H9 (cell line): ENCODE results near the gene PGR. TPM values are rescaled to one million over a fixed set of nuclear protein-coding genes. Genes with fewer than 3 reads are reported as not detected.

Experiments used
- DNase-seq: peaks from one replicate; pipeline ENCODE4 v3.0.0-alpha.2; 2017
- H2AFZ ChIP-seq: one replicate; pipeline ENCODE4 v1.6.1; 2013; ENCODE audit warnings: mild to moderate bottlenecking, low read length, control low read depth, moderate library complexity
- H2AK5ac ChIP-seq: 2 replicates; pipeline ENCODE4 v1.6.1; 2013; ENCODE audit warnings: low read length, control low read depth, mixed read lengths; ENCODE audit not compliant: insufficient read length
- H2BK120ac ChIP-seq: one replicate; pipeline ENCODE4 v1.6.1; 2013; ENCODE audit warnings: low read depth, mild to moderate bottlenecking, low read length, control low read depth, inconsistent platforms; ENCODE audit not compliant: poor library complexity, severe bottlenecking
- H2BK12ac ChIP-seq: 2 replicates; pipeline ENCODE4 v1.6.1; 2013; ENCODE audit warnings: low read length, control low read depth, mixed read lengths, low read depth; ENCODE audit not compliant: insufficient read length
- H2BK15ac ChIP-seq: 2 replicates; pipeline ENCODE4 v1.6.1; 2013; ENCODE audit warnings: low read depth, low read length, control low read depth
- H2BK20ac ChIP-seq: one replicate; pipeline ENCODE4 v1.6.1; 2013; ENCODE audit warnings: low read depth, mild to moderate bottlenecking, low read length, control low read depth, inconsistent platforms; ENCODE audit not compliant: poor library complexity, severe bottlenecking
- H2BK5ac ChIP-seq: 2 replicates; pipeline ENCODE4 v1.6.1; 2013; ENCODE audit warnings: low read length, control low read depth, mixed read lengths; ENCODE audit not compliant: insufficient read length
- H3K14ac ChIP-seq: 2 replicates; pipeline ENCODE4 v1.6.1; 2013; ENCODE audit warnings: low read length, control low read depth; ENCODE audit not compliant: insufficient read depth
- H3K18ac ChIP-seq: 2 replicates; pipeline ENCODE4 v1.6.1; 2013; ENCODE audit warnings: low read depth, mild to moderate bottlenecking, mixed read lengths, low read length, control low read depth; ENCODE audit not compliant: insufficient read length
- H3K23ac ChIP-seq: 2 replicates; pipeline ENCODE4 v1.6.1; 2013; ENCODE audit warnings: low read length, control low read depth, mixed read lengths, low read depth; ENCODE audit not compliant: insufficient read length
- H3K23me2 ChIP-seq: 2 replicates; pipeline ENCODE4 v1.6.1; 2013; ENCODE audit warnings: low read depth, mild to moderate bottlenecking, mixed read lengths, low read length, control low read depth; ENCODE audit not compliant: insufficient read length, poor library complexity, severe bottlenecking
- H3K27ac ChIP-seq: 2 replicates; pipeline ENCODE4 v1.5.1; 2013; ENCODE audit warnings: low read length, control low read depth, mixed read lengths, low read depth; ENCODE audit not compliant: insufficient read length
- H3K27me3 ChIP-seq: 2 replicates; pipeline ENCODE4 v1.6.1; 2013; ENCODE audit warnings: low read length, control low read depth, inconsistent platforms; ENCODE audit not compliant: insufficient read depth
- H3K4ac ChIP-seq: 2 replicates; pipeline ENCODE4 v1.6.1; 2013; ENCODE audit warnings: low read depth, mild to moderate bottlenecking, control low read depth, inconsistent platforms, low read length, moderate library complexity
- H3K4me1 ChIP-seq: 2 replicates; pipeline ENCODE4 v1.6.1; 2013; ENCODE audit warnings: low read length, control low read depth, inconsistent platforms; ENCODE audit not compliant: insufficient read depth
- H3K4me2 ChIP-seq: 2 replicates; pipeline ENCODE4 v1.6.1; 2013; ENCODE audit warnings: low read length, control low read depth, mixed read lengths; ENCODE audit not compliant: insufficient read length, insufficient read depth
- H3K56ac ChIP-seq: 2 replicates; pipeline ENCODE4 v1.6.1; 2013; ENCODE audit warnings: low read depth, mild to moderate bottlenecking, mixed read lengths, low read length, control low read depth; ENCODE audit not compliant: insufficient read length
- H3K79me1 ChIP-seq: 2 replicates; pipeline ENCODE4 v1.6.1; 2013; ENCODE audit warnings: low read depth, mild to moderate bottlenecking, moderate library complexity, low read length, control low read depth, inconsistent platforms; ENCODE audit not compliant: insufficient read depth, poor library complexity, severe bottlenecking
- H3K79me2 ChIP-seq: 2 replicates; pipeline ENCODE4 v1.6.1; 2013; ENCODE audit warnings: low read length, control low read depth, inconsistent platforms; ENCODE audit not compliant: insufficient read depth
- H3K9ac ChIP-seq: 2 replicates; pipeline ENCODE4 v1.6.1; 2013; ENCODE audit warnings: low read length, control low read depth, mixed read lengths; ENCODE audit not compliant: insufficient read length; ENCODE audit errors: extremely low read depth
- H3K9me3 ChIP-seq: one replicate; pipeline ENCODE4 v1.6.1; 2013; ENCODE audit warnings: low read depth, low read length, inconsistent platforms; ENCODE audit not compliant: control insufficient read depth
- H3T11ph ChIP-seq: one replicate; pipeline ENCODE4 v1.6.1; 2013; ENCODE audit warnings: mild to moderate bottlenecking, low read length, control low read depth, inconsistent platforms
- H4K20me1 ChIP-seq: one replicate; pipeline ENCODE4 v1.6.1; 2013; ENCODE audit not compliant: control insufficient read depth, insufficient read length, insufficient read depth
- H4K5ac ChIP-seq: 2 replicates; pipeline ENCODE4 v1.6.1; 2013; ENCODE audit warnings: low read depth, mild to moderate bottlenecking, mixed read lengths, low read length, control low read depth; ENCODE audit not compliant: insufficient read length
- H4K8ac ChIP-seq: replicated peaks from 2 replicates; pipeline ENCODE4 v1.6.1; 2013; ENCODE audit warnings: low read length, control low read depth, mixed read lengths, low read depth; ENCODE audit not compliant: insufficient read length
- H4K91ac ChIP-seq: 2 replicates; pipeline ENCODE4 v1.6.1; 2013; ENCODE audit warnings: low read depth, mild to moderate bottlenecking, moderate library complexity, mixed read lengths, low read length, control low read depth; ENCODE audit not compliant: insufficient read length
- H3K27ac Mint-ChIP-seq, 3 experiments: 2 replicates in 2 of 3; 3 replicates in 1 of 3; pipeline ENCODE4 v1.8.0; 2020 to 2021; ENCODE audit warnings: mixed read lengths in 3 of 3, mild to moderate bottlenecking in 1 of 3, moderate library complexity in 1 of 3
- H3K27me3 Mint-ChIP-seq: 2 replicates; pipeline ENCODE4 v1.8.0; 2021; ENCODE audit warnings: low read depth, mild to moderate bottlenecking, moderate library complexity, mixed read lengths
- H3K36me3 Mint-ChIP-seq, 3 experiments: 2 replicates in 2 of 3; 3 replicates in 1 of 3; pipeline ENCODE4 v1.8.0; 2020 to 2021; ENCODE audit warnings: low read depth in 3 of 3, mixed read lengths in 3 of 3; ENCODE audit not compliant: insufficient read depth in 1 of 3
- H3K4me1 Mint-ChIP-seq, 2 experiments: 2 replicates each; pipeline ENCODE4 v1.8.0; 2020; ENCODE audit warnings: mixed read lengths in 2 of 2
- H3K4me3 Mint-ChIP-seq, 2 experiments: 2 replicates in 1 of 2; 3 replicates in 1 of 2; pipeline ENCODE4 v1.8.0; 2020 to 2021; ENCODE audit warnings: mild to moderate bottlenecking in 2 of 2, mixed read lengths in 2 of 2, moderate library complexity in 1 of 2
- H3K9me3 Mint-ChIP-seq, 2 experiments: 2 replicates in 1 of 2; 3 replicates in 1 of 2; pipeline ENCODE4 v1.8.0; 2020; ENCODE audit warnings: mild to moderate bottlenecking in 2 of 2, mixed read lengths in 2 of 2, moderate library complexity in 1 of 2
- WGBS: extraction: QIAGEN DNeasy Blood & Tissue Kit; methylation state at CpG from one replicate; pipeline ENCODE4 v1.1.7; 2013; ENCODE audit warnings: missing lambda C conversion rate, low lambda C conversion rate, mixed read lengths; ENCODE audit not compliant: insufficient read length; ENCODE audit errors: extremely low coverage; 5-methylcytosine and 5-hydroxymethylcytosine counted together
- total RNA-seq: library from RNA; stranded (reverse); gene quantifications from 2 replicates; pipeline ENCODE4 v1.2.1, GENCODE V29; 2021
- TF ChIP-seq, protein P1 (sequence below): fragments of 200-600 bp; sonication (generic); conservative IDR thresholded peaks from 3 replicates; pipeline ENCODE4 v1.8.0; 2021; ENCODE audit warnings: antibody characterized with exemption, mild to moderate bottlenecking

Gene PGR
- total RNA-seq, 1 experiment from 2014 or later: 0.02 TPM

DNA sequence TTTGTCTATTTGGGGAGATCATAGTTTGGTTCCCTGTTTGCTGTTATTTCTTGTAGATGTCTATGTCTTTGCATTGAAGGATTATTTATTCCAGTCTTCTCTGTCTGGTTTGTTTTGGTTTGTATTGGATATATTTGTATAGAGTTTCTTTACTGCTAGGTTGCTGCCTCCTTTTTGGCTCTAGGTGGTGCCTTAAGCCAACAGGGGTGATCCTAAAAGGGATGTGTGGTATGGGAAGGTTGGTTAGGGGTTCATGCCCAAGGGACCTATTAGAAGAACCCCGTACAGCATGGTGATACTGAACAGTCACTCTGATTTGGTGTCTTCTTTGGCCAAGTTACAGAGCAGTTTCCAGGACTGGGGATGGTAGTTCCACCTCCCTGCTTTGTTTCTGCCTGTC is 36.4 kb upstream of the PGR start:
- Histone ChIP-seq H2BK120ac (no peak overlapping the region), H2BK12ac (no peak overlapping the region), H2BK15ac (no peak overlapping the region), H3K23ac (no peak overlapping the region), H3T11ph (no peak overlapping the region), H4K8ac (no peak overlapping the region), H2AFZ (no peak overlapping the region), H3K14ac (no peak overlapping the region), H3K27me3 (no peaks in the 10 kb centered on the region), H3K9ac (no peak overlapping the region), H3K79me2 (no peaks in the 10 kb centered on the region), H2AK5ac (no peak overlapping the region), H3K27ac (no peak overlapping the region), H3K4me2 (no peak overlapping the region), H3K4me1 (no peaks in the 10 kb centered on the region), H3K9me3 (no peaks in the 10 kb centered on the region), H3K79me1 (no peaks in the 10 kb centered on the region), H4K20me1 (no peaks in the 10 kb centered on the region), H2BK5ac (no peak overlapping the region), H3K18ac (no peak overlapping the region), H3K23me2 (no peaks in the 10 kb centered on the region), H4K5ac (peak overlapping the region; percentile 33), H2BK20ac (no peak overlapping the region), H3K4ac (no peak overlapping the region), H3K56ac (no peak overlapping the region), H4K91ac (no peak overlapping the region)
- Mint-ChIP-seq H3K9me3 (no peaks in the 10 kb centered on the region; a peak in 2 of 5 replicates), H3K36me3 (no peaks in the 10 kb centered on the region), H3K4me3 (no peak overlapping the region), H3K27me3 (no peaks in the 10 kb centered on the region; the same call in 1 of the 2 replicates), H3K27ac (no peak overlapping the region), H3K4me1 (no peaks in the 10 kb centered on the region)
- DNase-seq: no peak
- TF ChIP-seq, protein P1, sequence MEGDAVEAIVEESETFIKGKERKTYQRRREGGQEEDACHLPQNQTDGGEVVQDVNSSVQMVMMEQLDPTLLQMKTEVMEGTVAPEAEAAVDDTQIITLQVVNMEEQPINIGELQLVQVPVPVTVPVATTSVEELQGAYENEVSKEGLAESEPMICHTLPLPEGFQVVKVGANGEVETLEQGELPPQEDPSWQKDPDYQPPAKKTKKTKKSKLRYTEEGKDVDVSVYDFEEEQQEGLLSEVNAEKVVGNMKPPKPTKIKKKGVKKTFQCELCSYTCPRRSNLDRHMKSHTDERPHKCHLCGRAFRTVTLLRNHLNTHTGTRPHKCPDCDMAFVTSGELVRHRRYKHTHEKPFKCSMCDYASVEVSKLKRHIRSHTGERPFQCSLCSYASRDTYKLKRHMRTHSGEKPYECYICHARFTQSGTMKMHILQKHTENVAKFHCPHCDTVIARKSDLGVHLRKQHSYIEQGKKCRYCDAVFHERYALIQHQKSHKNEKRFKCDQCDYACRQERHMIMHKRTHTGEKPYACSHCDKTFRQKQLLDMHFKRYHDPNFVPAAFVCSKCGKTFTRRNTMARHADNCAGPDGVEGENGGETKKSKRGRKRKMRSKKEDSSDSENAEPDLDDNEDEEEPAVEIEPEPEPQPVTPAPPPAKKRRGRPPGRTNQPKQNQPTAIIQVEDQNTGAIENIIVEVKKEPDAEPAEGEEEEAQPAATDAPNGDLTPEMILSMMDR: no peak
- WGBS: no CpG with 5 or more reads among the region's 1 CpG
